HG03066 (cell line): ENCODE results near the gene DLL1.
"Not testable (repeated sequence)": the region's sequence is repeated elsewhere in the genome, so short reads cannot be mapped to it uniquely, and the experiment has no call there.

Experiments
- ATAC-seq: cut with Tn5 transposase; IDR thresholded peaks from one replicate; pipeline ENCODE4 v1.9.1; 2021; ENCODE audit warnings: low read depth; ENCODE audit not compliant: unreplicated experiment

The DLL1 gene

GRCh38 chr6:170269846-170270541 is 20.9 kb downstream of the DLL1 start:
- no peak for ATAC-seq

- ATAC-seq: no peak
Observed at GRCh38 chr6:170269151-170269845, 21.6 kb downstream of the DLL1 start.

GRCh38 chr6:170268216-170269129 is 22.4 kb downstream of the DLL1 start:
- no peak for ATAC-seq

DNA sequence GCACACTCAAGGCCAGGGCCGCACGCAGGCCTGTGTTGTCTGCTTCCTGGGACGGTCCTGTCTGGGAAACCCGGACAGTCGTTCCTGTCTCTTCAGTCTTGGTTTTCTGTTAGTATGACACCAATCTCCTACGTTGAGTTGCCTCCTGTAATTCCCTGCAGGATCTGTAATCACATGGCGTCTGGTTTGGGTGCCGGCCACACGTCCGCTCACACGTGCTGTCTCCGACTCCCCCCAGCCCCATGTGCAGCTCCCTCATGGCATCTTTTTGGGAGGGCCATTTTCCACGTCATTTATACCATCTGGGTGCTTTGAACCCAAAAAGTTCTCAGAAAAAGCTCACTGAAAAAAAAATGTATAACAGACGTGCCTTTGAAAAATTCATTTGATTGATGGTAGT is 23.2 kb downstream of the DLL1 start:
- ATAC-seq: no peak

DNA sequence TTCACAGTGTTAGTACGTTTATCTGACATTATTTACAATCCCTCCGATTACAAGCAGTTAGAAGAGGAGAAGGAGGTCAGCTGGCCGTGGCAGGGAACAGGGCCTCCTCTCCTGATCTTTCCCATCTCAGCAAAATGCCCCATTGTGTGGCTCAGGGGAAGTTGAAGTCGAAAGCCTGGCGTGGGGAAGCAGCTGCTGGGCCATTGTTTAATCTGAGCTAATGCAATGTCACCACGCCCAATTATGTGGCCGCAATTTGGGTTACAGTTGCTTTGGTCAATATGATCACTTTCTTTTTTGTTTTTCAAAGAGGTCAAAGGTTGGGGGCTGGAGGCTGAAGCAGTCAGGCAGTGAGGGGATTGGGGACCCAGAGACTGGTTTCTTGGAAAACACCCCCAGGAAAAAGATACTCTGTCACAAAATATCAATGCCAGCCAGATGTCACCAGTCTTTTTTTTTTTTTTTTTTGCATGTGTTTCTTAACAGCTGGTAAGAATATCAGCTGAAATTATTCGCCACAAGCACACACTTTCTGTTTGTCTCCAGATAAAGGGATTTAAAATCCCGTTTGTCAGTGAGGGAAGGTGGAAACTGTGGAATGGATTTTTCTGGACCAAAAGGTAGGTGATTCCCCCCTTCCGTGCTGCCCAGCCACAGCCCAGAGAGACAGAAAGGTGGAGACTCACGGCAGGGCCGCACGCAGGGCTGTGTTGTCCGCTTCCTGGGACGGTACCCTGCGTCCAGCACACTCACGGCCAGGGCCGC is 24.6 kb downstream of the DLL1 start:
- ATAC-seq: no peak

DNA sequence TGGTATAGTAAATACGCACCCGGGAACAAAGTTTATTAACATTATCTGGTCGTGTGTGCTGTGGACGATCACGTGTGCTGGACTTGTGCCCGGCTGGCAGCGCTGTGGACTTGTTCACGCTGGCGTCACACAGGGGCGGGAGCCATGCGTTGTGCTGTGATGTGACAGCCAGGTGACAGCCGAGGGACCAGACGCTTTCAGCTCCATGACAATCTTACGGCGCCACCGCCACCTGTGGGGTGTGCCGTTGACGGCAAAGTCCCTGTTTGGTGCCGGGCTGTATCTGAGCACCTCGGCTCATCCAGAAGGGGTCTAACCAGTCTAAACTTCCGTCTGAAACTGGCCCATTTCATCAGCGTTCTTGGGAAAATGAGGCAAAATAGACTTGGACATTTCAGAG is 25.2 kb downstream of the DLL1 start:
- ATAC-seq: no peak

DNA sequence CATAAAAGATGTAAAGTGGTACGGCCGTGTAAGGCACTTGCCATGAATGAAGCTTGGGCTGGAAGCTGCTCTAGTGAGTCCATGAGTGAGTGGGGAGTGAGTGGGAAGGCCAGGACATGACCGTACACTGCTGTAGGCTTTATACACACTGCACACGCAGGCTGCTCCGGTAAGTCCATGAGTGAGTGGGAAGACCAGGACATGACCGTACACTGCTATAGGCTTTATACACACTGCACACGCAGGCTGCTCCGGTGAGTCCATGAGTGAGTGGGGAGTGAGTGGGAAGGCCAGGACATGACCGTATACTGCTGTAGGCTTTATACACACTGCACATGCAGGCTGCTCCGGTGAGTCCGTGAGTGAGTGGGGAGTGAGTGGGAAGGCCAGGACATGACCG is 26.2 kb downstream of the DLL1 start:
- not testable (repeated sequence) for ATAC-seq

- no peak for ATAC-seq
Observed at GRCh38 chr6:170264086-170264485, 26.8 kb downstream of the DLL1 start.

DNA sequence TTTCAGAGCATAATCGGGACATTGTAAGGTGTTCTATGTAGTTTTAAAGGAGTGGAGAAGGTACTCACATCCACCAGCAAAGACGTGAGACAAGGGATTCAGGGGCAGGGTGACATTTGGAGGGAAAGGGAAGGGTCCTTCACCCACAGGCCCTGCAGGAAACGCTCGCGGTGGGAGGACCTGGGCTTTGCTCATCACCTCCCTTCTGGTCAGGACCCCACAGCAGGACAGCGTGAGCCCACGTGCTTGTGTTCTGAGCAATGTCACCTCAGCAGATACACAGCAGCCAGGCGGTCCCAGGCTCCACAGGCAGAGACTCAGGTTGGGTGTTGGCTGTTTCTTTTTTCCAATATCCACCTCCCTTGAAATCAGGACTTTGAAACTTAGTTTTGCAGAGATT is 27.5 kb downstream of the DLL1 start:
- ATAC-seq: no peak

GRCh38 chr6:170262489-170263088 is 28.3 kb downstream of the DLL1 start:
- no peak for ATAC-seq

DNA sequence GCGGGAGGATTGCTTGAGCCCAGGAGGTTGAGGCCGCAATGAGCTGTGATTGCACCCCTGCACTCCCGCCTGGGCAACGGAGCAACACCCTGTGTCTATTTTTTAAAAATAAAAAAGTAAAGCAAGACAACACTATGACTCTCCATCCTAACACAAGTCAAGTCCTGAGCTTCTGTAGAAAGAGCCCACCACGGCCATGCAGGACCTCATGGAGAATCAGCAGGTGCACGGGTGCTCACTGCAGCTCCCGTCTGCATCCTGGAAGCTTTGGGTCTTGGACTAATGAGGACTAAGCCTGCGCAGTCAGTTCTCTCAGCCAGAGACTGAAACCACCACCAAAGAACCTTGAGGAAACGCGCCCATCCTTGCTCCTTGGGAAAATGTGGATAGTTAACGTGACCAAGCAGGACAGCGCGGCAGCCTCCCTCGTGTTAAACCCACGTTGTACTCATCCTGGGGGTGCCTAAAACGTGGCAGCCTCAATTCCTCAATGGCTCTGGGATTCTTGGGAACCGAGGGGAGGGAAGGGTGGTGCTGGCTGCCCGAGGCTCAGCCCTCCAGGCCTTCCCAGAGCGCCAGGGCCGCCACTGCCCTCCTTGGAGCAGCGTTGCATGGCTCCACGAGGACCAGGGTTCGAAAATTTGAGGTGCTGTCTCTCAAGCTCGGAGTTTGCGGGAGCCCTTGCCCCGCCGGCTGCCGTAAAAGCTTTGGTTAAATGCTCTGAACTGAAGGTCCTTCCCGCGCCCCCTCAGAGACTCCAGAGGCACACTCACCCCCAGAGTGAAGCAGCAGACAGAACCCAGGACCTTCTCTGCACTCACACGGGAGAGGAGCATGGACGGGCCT is 29.0 kb downstream of the DLL1 start:
- no peak for ATAC-seq

DNA sequence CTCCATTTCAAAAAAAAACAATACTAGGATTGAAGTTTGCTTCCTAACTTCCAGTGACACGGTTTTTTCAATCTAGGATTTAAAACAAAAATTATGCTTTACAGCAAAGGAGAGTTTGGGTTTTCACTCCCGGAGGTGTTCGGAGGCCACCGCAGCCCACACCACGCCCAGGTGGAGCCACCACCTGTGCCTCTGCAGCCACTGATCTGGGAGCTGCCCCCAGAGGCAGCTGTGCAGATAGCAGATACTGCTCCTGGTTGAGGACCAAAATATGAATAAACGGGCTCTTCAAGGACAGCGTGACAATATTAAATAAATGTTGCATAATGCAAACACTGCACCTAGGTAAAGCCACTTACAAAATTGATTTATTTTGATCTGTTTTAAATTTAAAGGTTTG is 30.2 kb downstream of the DLL1 start:
- no peak for ATAC-seq

- ATAC-seq: no peak
Observed at GRCh38 chr6:170259278-170259677, 31.6 kb downstream of the DLL1 start.

DNA sequence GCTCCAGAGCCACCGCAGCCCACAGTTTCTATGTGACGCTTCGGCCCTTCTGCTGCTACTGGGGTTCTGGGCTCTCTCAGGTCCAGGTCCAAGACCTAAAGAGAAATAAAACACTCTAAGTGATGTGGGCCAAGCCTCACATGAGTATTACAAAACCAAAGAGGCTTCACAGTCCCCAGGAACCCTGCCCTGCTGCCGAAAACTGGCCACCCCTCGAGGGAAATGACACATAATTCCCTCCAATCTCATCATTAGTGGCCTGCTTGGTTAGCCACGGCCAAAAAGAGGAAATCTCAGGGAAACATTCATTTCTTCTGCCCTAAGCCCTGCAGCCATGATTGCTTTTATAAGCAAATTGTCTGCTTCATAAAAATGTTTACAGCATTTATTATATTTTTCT is 32.5 kb downstream of the DLL1 start:
- no peak for ATAC-seq

GRCh38 chr6:170257376-170257775 is 33.5 kb downstream of the DLL1 start:
- ATAC-seq: no peak

- ATAC-seq: no peak
Observed at GRCh38 chr6:170256641-170257040, 34.2 kb downstream of the DLL1 start.

GRCh38 chr6:170255426-170256125 is 35.3 kb downstream of the DLL1 start:
- ATAC-seq: no peak

- ATAC-seq: no peak
Observed at GRCh38 chr6:170254315-170255213, 36.3 kb downstream of the DLL1 start.
